HL-60/S4 (cell line): ENCODE data around the gene GCNT1.
"Not testable (repeated sequence)": the region's sequence is repeated elsewhere in the genome, so short reads cannot be mapped to it uniquely, and the experiment has no call there.

ENCODE experiments used
- in situ Hi-C: fragments of 300-500 bp; cut with MboI; formaldehyde crosslinking; loops from 2 replicates; pipeline ENCODE4 v1.14.3; 2022; ENCODE audit warnings: low sequenced_read_pairs

GCNT1 gene

GRCh38 chr9:76478226-76478625 is 19.2 kb downstream of the GCNT1 start:
- in situ Hi-C loops: no loop called here

- in situ Hi-C loops: not testable (repeated sequence)
Observed at GRCh38 chr9:76479337-76479736, 20.4 kb downstream of the GCNT1 start.

GRCh38 chr9:76486151-76486550 is 27.2 kb downstream of the GCNT1 start:
- in situ Hi-C loops: no loop called here

- in situ Hi-C loops: no loop called here
Observed at GRCh38 chr9:76490249-76490990, 31.4 kb downstream of the GCNT1 start.

GRCh38 chr9:76491056-76491455 is 32.1 kb downstream of the GCNT1 start:
- in situ Hi-C loops: not testable (repeated sequence)

GRCh38 chr9:76493496-76493895 is 34.5 kb downstream of the GCNT1 start:
- in situ Hi-C loops: not testable (repeated sequence)

- in situ Hi-C loops: no loop called here
Observed at GRCh38 chr9:76500061-76500460, 41.1 kb downstream of the GCNT1 start.

GRCh38 chr9:76502746-76503145 is 43.8 kb downstream of the GCNT1 start:
- in situ Hi-C loops: no loop called here

- in situ Hi-C loops: no loop called here
Observed at GRCh38 chr9:76510041-76510440, 51.1 kb downstream of the GCNT1 start.

GRCh38 chr9:76510446-76510845 is 51.5 kb downstream of the GCNT1 start:
- in situ Hi-C loops: no loop called here

- in situ Hi-C loops: no loop called here
Observed at GRCh38 chr9:76512826-76513225, 53.8 kb downstream of the GCNT1 start.

GRCh38 chr9:76516350-76516749 is 57.4 kb downstream of the GCNT1 start:
- in situ Hi-C loops: no loop called here

- in situ Hi-C loops: no loop called here
Observed at GRCh38 chr9:76516871-76517270, 57.9 kb downstream of the GCNT1 start.

- in situ Hi-C loops: no loop called here
Observed at GRCh38 chr9:76519075-76519835, 60.3 kb downstream of the GCNT1 start.

GRCh38 chr9:76521244-76521681 is 62.3 kb downstream of the GCNT1 start:
- in situ Hi-C loops: no loop called here

GRCh38 chr9:76521906-76522305 is 62.9 kb downstream of the GCNT1 start:
- in situ Hi-C loops: no loop called here

- in situ Hi-C loops: not testable (repeated sequence)
Observed at GRCh38 chr9:76523617-76524200, 64.7 kb downstream of the GCNT1 start.

GRCh38 chr9:76525196-76525595 is 66.2 kb downstream of the GCNT1 start:
- in situ Hi-C loops: no loop called here

- in situ Hi-C loops: no loop called here
Observed at GRCh38 chr9:76526026-76526425, 67.0 kb downstream of the GCNT1 start.

- in situ Hi-C loops: no loop called here
Observed at GRCh38 chr9:76528056-76528455, 69.1 kb downstream of the GCNT1 start.

GRCh38 chr9:76528642-76529190 is 69.7 kb downstream of the GCNT1 start:
- in situ Hi-C loops: no loop called here

GRCh38 chr9:76529653-76530052 is 70.7 kb downstream of the GCNT1 start:
- in situ Hi-C loops: no loop called here
